ENCODE measurements around the gene PPP1R27. TPM values are rescaled to one million over a fixed set of nuclear protein-coding genes. Genes with fewer than 3 reads are reported as not detected.

The PPP1R27 gene, protein sequence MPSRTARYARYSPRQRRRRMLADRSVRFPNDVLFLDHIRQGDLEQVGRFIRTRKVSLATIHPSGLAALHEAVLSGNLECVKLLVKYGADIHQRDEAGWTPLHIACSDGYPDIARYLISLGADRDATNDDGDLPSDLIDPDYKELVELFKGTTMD
- total RNA-seq = 0.17 and 0.36 TPM in 2 replicates

GRCh38 chr17:81834831-81835267 lies at the start of gene PPP1R27:
Gene PPP1R27, minus strand, starts transcription at chr17:81835050. Its CDS starts 97 bp downstream, at chr17:81834953.
- peak within 1 kb of the TSS; percentile 89 for H3K4me3 ChIP-seq (ENCODE audit: low read depth, low read length)
- DNase-seq (ENCODE audit: low read depth) = no peak
- TF ChIP-seq, protein P1, sequence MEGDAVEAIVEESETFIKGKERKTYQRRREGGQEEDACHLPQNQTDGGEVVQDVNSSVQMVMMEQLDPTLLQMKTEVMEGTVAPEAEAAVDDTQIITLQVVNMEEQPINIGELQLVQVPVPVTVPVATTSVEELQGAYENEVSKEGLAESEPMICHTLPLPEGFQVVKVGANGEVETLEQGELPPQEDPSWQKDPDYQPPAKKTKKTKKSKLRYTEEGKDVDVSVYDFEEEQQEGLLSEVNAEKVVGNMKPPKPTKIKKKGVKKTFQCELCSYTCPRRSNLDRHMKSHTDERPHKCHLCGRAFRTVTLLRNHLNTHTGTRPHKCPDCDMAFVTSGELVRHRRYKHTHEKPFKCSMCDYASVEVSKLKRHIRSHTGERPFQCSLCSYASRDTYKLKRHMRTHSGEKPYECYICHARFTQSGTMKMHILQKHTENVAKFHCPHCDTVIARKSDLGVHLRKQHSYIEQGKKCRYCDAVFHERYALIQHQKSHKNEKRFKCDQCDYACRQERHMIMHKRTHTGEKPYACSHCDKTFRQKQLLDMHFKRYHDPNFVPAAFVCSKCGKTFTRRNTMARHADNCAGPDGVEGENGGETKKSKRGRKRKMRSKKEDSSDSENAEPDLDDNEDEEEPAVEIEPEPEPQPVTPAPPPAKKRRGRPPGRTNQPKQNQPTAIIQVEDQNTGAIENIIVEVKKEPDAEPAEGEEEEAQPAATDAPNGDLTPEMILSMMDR (conservative IDR thresholded peaks at IDR 0.05; ENCODE audit: low read depth, low read length) = no peak

DNA sequence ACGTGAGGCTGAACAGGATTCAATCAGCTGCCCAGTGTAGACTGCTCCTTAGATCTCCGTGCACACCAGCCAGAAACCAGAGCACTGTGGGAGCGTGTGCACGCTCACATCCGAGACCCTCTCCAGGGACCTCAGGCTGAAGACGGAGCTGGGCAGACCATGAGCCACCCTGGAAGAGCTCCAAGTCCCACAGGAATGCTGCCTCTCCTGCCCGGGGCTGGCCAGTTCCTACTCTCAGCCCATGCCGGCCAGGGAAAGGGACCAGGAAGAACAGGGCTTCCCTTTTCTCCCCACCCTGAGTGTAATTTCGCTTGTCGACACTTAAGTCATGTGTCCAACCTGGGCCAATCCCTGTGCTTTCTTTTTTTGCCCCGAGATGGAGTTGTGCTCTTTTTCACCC lies 49.7 kb upstream of the PPP1R27 start:
- DNase-seq (ENCODE audit: low read depth) = no peak
- no peak overlapping the region for H3K4me3 ChIP-seq (ENCODE audit: low read depth, low read length)
- TF ChIP-seq, protein P1 (conservative IDR thresholded peaks at IDR 0.05; ENCODE audit: low read depth, low read length) = no peak

DNA sequence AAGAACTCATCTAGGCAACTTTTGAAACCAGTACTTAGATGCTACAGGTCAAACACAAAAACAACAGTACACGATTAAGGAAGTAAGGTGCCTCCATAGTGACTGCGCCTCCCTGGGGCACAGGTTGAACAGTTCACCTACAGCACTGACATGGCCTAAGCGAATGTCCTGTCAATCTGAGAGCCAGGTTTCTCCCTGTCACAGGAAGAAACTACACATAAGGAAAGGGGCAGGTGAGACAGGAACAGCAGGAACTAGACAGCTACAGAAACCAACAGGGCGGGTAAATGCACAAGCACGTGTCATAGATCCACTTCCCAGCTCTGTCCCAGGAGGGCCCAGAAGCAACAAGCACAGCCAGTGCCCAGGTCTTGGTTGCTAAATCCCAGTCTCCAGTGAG lies 44.3 kb upstream of the PPP1R27 start:
- DNase-seq (ENCODE audit: low read depth) = no peak
- TF ChIP-seq, protein P1 (conservative IDR thresholded peaks at IDR 0.05; ENCODE audit: low read depth, low read length) = no peak
- no peak overlapping the region for H3K4me3 ChIP-seq (ENCODE audit: low read depth, low read length)

DNA sequence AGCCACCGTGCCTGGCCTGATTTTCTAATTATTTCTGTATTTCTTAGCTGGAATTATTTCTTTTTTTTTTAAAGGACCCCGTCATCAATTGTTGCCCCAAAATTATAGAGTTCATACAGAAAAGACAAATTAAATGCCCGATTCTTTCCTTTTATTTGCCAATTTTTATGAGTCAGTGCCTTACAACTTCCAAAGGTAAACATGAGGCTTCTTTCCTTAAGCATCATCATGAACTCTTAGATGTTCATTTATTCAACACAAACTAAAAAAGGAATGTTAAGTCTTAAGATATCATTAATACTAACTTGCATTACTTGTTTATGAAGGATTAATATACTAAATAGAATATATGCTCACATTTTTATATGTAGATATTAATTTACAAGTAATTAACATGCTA lies 43.4 kb upstream of the PPP1R27 start:
- no peak for DNase-seq (ENCODE audit: low read depth)
- no peak overlapping the region for H3K4me3 ChIP-seq (ENCODE audit: low read depth, low read length)
- TF ChIP-seq, protein P1 (conservative IDR thresholded peaks at IDR 0.05; ENCODE audit: low read depth, low read length) = no peak

- DNase-seq (ENCODE audit: low read depth) = no peak
- H3K4me3 ChIP-seq (ENCODE audit: low read depth, low read length) = no peak overlapping the region
- TF ChIP-seq, protein P1 (conservative IDR thresholded peaks at IDR 0.05; ENCODE audit: low read depth, low read length) = no peak
Measured at GRCh38 chr17:81877569-81877968, 42.7 kb upstream of the PPP1R27 start.

- TF ChIP-seq, protein P1 (conservative IDR thresholded peaks at IDR 0.05; ENCODE audit: low read depth, low read length) = peak; percentile 20
- H3K4me3 ChIP-seq (ENCODE audit: low read depth, low read length) = peak overlapping the region; percentile 85
- no peak for DNase-seq (ENCODE audit: low read depth)
Measured at GRCh38 chr17:81871387-81872230, 36.8 kb upstream of the PPP1R27 start.
